GM18858 (cell line): ENCODE results near the gene ANKRD63.

Experiments
- ATAC-seq: cut with Tn5 transposase; IDR thresholded peaks from one replicate; pipeline ENCODE4 v1.9.1; 2021; ENCODE audit not compliant: unreplicated experiment

Gene ANKRD63

GRCh38 chr15:40279437-40280141, 3.3 kb downstream of the ANKRD63 start:
- ATAC-seq, result no peak

DNA sequence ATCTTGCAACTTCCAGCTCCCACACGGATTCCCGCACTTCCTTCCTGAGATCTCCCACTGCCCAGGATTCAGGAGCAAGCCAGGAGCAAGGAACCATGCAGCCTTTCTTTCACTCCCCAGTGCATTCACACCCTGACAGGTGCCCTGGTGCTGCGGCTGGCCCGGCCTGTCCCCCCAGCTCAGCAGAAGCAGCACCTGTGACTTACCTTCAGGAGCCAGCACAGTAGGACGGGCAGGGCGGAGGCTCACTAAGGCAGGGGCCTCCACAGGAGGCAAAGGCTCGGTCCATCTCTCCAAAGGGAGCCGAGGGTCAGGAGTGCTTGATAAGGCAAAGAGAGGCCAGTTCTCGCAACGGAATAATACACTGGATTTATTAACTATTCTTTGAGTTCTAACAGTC, 4.8 kb downstream of the ANKRD63 start:
- ATAC-seq, result no peak

DNA sequence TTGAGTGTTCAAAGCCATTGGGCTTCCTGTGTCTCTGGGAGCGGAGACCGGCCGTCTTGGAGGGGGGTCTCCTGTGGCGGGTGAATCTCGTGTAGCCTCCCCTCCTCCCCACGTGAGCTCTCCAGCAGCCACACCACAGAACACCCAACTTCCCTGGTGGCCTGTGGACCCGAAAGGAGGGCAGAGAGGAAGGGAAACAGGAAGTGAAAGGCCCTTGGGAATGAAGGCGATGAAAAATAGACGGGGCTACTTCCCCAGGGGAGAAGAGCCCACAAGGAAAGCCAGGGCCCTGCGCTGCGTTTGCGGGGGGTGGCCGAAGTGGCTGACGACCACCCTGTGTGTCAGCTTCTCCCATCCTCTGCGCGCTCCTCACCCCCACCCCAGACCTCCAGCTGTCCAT, 5.4 kb downstream of the ANKRD63 start:
- ATAC-seq, result no peak

DNA sequence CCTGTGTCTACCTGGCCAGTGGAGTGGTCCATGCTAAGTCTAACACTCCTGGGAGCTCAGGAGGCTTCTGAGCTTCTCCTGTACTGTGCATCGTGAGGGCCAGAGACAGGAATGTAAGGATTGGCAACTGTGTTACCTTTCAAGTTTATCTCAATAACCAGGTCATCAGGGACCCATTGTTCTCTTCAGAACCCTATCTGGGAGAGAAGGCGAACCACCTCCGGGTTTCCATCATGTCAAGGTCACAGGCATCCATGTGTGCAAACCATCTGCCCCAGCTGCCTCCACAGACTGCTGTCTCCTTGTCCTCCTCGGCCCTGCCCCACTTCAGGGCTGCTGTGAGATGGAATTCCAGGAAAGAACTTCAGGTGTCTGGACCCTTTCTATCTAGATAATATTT, 5.9 kb downstream of the ANKRD63 start:
- no peak for ATAC-seq

- no peak for ATAC-seq
Measured at GRCh38 chr15:40275954-40276353, 6.9 kb downstream of the ANKRD63 start.

GRCh38 chr15:40275523-40275922, 7.3 kb downstream of the ANKRD63 start:
- no peak for ATAC-seq

GRCh38 chr15:40274350-40275274, 8.3 kb downstream of the ANKRD63 start:
- no peak for ATAC-seq

- no peak for ATAC-seq
Measured at GRCh38 chr15:40273428-40273827, 9.4 kb downstream of the ANKRD63 start.

GRCh38 chr15:40272485-40273056, 10.3 kb downstream of the ANKRD63 start:
- ATAC-seq, result no peak

GRCh38 chr15:40271685-40272484, 11.0 kb downstream of the ANKRD63 start:
- no peak for ATAC-seq

DNA sequence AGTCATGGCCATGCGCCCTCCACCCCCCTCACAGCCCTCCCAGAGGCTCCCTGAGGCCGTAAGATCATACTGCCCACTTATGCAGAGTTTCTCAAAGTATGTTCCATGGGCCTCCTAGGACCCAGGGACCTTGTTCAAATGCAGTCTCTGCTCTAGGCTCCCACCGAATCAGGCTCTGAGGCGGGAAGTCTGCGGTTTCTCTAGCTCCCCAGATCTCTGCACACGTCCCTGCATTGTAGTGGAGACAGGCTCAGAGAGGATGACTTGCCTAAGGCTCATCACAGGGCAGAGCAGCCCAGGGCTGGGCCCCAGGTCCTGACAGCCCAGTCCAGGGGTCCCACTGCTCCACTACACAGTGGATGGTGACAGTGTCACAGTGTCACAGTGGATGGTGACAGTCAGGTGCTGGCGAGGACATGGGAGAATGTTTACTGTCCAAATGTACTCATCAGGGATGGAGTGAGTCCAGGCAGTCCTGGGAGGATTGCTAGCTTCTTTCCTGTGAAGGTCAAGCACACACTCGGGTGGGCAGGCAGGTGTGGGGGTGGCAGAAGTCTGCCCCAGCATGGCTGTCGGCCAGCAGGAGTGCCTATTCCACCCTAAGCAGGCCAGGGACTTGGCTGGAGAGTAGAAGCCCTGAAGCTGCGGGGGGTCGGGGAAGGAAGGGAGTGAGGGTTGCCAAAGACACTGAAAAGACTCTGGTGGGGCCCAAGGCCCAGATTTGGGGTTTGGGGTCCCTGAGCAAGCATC, 12.4 kb downstream of the ANKRD63 start:
- no peak for ATAC-seq

DNA sequence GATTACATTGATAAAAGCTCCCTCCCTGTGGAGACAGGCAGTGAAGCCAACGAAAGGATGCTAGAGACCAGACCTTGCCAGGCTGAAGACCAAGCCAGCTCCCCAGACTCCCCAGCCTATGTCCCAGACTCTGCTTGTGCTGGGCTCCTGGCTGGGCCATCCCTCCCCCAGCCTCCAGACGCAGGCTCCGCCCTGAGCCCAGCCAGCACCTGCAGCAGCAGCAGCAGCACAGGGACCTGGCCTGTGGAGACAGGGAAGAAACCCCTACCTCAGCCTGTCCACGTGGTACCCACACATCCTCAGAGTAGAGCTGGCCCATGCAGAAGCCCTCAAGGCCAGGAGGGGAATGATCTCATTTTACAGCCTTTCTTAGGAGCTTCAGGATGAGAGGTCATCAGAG, 13.3 kb downstream of the ANKRD63 start:
- ATAC-seq, result no peak

GRCh38 chr15:40267670-40268069, 15.2 kb downstream of the ANKRD63 start:
- ATAC-seq, result no peak

- ATAC-seq, result no peak
Measured at GRCh38 chr15:40266828-40267304, 16.0 kb downstream of the ANKRD63 start.

- ATAC-seq, result no peak
Measured at GRCh38 chr15:40265875-40266274, 17.0 kb downstream of the ANKRD63 start.

DNA sequence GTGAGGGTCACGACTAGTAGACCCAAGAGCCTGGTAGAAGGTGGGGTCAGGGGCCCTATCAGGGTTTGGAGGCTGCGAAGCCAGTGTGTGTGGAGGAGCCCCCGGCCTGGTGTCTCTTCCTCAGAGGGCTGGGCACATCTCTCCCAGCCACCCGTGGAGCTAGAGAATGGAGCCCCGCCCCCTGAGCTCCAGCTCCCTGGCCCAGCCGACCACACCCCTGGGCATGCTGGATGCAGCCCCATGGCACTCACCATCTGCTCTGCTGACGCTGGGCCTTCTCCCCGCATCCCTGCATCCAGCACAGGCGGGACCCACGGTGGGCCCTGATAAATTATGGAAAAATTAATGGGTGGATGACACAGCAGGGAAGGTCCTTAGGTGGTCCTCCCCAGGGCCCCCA, 17.5 kb downstream of the ANKRD63 start:
- no peak for ATAC-seq

GRCh38 chr15:40264321-40265153, 18.3 kb downstream of the ANKRD63 start:
- ATAC-seq, result no peak

GRCh38 chr15:40263024-40263754, 19.7 kb downstream of the ANKRD63 start:
- ATAC-seq, result no peak

DNA sequence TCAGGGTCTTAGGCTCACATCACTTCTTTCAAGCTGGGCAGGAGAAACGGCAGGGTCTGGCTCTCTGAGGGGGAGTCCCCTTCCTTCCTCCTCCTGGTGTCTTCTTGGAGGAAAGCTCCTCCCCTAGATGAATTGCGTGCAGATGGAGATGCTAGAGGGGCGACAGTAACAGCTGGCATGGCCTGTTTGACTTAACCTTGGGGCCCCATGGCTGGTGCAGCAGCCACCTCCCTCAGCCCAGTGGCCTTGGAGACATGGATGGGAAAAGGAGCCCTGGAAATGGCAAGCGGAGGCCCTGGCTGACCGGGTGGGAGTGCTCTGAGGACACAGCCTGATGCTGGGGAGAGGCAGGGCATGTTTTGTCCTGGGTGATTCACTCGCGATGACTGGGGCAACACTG, 23.8 kb downstream of the ANKRD63 start:
- no peak for ATAC-seq
